HG03135 (cell line): Measurements from ENCODE around the gene TBC1D2B.
A peak's percentile ranks its signal among the peaks of the same experiment; 100 is the strongest.
"Not testable (repeated sequence)": the region's sequence is repeated elsewhere in the genome, so short reads cannot be mapped to it uniquely, and the experiment has no call there.

ENCODE experiments used
- ATAC-seq: cut with Tn5 transposase; IDR thresholded peaks from one replicate; pipeline ENCODE4 v1.9.1; 2021; ENCODE audit warnings: mild to moderate bottlenecking, moderate library complexity; ENCODE audit not compliant: unreplicated experiment

TBC1D2B gene

DNA sequence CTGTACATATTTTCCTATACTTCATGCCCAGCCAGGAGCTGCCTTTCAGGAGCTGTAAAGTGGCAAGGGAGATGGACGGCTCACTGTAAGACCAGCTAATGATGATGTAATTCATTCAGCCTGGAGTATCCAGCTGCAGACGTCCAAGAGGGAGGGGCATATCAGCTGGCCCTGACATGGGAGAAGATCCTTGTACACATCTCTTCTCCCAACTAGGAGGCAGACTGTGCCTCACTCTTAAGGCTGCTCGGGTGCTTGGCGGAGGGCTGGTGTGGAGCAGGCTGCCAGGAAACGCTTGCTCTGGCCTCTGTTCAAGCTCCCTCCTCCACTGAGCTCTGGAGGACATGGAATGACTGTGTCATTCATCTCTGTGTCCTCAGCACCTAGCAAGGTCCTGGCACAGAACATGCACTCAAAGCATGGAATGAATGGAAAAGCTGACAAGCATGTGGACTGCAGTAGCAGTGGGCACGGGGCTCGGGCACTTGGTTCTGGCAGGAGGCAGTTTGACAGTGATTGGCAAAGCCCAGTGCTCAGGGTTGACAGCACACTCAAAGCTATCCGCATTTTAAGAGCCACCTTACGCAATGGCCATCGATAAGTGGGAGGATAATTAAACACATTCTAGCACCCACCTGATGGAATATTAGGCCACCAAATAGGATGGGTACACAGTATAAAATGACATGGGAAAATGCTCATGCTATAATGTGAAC lies 72.4 kb downstream of the TBC1D2B start:
- no peak for ATAC-seq

DNA sequence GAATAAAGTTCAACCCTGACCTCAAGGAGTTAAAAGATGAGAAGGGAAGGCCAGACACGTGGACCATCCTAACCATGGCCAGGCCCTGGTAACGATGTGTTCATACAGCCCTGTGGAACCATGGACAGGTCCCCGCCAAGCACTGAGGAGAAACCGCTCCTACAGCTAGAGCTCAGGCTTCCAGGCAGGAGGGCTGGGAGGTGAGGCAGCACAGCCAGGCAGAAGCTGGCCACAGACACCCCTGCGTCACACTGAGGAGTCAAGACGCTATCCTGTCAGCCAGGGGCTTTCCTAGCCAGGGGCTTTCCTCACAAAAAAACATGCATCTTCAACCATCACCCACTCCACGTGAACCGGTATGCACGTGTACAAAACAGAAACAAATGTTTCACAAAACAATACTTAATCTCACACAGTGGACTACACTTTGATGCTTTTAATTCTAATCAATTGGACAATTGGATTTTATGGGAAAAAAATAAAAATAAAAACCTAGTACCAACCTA lies 73.2 kb downstream of the TBC1D2B start:
- peak; percentile 49 for ATAC-seq

DNA sequence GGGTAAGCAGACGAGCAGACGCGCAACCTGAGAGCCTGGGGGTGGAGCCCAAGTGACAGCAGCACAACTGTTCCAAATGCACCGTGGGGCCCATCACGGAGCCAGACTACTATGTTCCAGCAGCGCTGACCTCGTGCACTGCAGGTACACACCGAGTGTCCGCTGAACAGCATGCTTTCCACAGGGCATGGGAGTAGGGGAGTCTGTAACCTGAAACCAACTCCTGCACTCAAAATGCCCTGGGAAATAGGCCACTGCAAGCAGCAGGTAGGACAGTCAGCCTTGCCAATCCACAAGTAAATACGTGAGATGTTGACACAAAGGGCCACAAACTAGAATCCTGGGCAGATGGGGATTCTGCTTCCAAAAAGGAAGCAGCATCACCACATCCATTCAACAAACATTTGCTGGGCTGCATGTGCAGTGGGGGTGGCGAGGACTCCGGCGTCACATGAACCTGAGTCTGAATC lies 73.9 kb downstream of the TBC1D2B start:
- ATAC-seq = no peak

DNA sequence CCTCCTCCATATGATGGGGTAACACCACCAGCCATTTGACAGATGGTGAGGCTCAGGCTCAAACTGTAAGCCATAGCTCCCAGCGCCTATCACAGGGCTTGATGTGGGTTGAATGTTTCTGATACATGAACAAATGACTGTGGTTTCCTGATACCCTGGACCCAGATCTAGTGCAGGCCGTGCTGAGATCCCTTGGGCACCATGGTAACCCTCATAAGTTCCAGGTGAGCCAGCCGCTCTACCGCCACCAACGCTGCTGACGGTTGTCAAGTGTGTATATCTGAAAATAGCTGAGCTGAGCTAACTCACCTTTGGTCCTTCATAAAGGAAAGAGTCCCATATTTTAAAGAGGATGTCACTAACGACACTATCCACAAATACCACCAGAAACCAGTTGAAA lies 74.5 kb downstream of the TBC1D2B start:
- no peak for ATAC-seq

DNA sequence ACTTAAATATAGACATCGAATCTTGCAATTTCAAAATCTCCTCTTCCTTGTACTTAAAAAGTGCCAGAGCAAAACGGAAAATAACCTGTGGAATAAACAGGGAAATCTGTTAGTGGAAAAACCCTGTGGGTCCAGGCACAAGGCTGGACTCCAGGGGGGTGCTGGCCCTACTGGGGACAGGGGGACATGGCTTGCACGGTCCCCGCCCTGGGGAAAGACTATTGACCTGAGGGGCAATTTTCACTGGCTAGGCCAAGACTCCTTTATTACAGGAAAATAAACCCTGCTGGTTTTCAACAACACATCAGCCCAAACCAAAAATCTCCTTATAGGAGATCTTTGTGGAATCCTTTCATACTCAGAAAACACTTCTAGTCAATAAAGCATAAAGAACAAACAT lies 75.9 kb downstream of the TBC1D2B start:
- no peak for ATAC-seq

DNA sequence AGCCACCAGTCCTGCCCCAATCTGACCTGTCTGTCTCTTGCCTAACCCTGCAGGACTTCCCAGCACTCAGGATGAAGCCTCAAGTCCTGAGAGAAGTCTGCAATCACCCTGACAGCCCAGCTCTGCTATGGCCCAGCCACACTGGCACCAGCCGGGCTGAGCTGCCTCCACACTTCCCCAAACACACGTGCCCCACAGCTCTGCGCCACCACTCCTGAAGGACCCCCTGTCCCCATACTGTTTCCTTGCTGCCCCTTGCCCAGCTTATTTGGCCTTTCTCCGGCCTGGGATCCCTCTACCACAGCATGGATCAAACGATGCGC lies 76.6 kb downstream of the TBC1D2B start:
- ATAC-seq = no peak

DNA sequence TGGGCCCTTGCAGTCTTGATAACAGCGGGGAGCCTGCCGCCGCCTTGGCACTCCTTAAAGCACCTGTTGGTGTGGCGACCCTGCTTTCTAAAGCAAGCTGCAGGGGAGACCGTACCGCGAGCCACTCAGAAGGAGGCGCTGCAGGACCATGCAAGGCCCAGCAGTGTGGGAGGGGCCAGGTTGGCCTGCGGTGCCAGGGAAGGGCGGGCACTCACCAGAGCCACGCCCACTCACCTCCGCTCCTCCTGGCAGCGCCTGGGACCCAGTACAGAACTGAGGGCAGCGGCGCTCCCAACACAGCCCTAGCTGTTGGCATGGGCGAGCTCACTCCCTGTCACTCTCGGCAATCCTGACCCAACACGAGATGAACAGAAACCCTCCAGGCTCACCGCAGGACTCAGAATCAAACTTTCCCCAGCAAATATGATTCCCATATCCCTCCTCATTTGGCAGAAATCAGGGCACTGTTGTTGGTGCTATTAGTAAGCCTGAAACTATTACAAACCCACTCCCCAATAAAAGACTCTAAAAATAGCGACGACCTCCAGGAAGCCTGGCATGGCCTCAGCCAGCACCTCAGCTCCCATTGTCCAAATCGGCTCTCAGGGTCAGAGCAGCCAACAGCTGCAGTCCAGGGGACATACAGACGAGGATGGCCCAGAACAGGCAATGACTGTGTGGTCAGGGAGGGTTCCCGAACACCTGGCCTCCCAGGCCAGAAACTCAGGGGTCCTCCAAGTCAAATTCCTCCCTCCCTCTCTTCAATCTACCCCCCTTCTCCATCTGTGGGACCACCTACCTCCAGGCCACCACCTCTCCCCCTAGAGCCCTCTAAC lies 77.2 kb downstream of the TBC1D2B start:
- no peak for ATAC-seq

DNA sequence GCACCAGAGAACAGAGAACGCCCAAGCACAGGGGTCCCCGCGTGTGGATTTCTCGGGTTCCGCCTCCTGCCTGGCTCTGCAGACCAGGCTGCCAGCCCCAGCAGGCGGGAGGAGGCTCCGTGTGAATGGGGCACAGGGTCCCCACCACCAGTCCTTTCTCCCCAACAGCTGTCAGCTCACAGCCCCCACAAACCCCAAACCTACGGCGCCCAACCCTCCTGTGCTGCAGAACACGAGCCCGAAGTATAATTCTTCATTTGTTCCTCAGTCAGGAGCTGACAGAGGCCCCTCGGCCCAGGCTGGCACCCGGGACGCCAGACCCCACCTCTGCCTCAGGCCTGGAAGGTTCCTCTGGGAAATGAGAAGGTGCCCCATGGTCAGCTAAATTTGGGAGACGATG lies 78.0 kb downstream of the TBC1D2B start:
- ATAC-seq = no peak

DNA sequence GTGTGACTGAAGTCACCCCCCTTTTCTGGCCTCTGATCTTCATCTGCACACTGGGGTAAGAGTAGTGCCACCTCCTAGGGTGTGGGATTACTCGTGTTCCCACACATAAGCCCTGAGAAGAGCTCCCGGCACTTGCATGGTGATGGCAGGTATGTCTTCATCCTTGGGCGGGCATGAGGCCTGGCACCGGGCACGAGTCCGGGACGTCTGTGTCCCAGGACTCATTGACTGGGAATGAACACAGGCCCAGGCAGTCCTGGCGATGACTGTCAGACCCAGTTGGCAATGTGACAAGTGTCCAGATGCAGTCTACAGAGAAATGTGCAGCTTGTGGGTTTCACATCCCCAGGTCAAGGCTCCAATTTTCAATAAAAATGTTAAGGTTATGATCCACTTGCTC lies 78.9 kb downstream of the TBC1D2B start:
- no peak for ATAC-seq

DNA sequence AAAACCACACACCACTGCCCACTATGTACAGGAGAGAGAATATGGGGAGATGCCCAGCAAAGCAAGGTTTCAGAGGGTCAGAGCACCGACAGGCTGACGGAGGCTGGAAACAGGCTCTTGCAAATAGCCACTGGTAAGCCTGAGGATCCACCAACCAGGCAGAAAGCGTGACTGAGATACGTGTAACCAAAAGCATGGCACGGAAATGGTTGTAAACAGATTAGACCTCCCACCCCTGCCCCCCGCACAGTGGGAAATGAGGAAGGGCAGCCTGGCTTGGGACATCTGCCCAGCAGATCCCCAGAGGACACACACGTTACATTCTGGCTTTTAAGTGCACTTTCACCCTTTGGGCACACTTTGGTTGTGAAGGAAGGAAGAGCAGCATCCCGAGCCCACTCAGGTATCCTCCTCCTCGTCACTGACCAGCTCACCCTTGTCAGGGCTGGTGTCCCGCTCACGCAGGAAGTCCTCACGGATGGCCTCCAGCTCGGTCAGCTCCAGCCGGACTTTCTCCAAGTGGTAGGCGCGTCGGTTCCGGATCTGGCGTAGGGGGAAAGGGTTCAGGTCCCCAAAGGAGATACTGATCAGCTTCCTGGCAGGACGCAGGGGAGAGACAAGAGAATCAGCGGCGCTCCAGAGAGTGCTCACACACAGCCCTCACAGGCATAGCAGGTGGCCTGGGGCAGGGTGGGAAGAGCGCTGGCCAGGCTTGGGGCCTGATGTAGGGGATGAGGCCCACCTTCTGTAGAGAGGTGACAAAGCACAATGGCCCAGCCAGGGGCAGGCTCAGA lies 79.6 kb downstream of the TBC1D2B start:
- ATAC-seq = not testable (repeated sequence)

DNA sequence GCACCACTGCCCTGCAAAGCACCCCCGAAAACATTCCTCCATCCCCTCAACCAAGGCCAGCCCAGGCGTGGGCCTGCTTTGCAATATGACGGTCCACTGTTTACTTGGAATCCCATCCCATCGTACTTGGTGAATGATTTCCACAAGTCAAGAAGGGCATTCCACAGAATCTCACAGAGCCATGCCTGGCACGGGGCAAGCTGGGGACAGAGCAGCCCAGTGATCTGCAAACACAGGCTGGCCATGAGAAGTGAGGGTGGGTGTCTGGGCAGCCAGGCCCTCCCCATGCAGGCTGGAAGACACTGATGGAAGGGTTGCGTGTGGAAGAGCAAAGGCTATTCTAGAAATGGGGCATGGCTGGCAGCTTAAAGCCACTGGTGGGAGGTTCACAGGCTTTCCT lies 80.3 kb downstream of the TBC1D2B start:
- ATAC-seq = not testable (repeated sequence)

DNA sequence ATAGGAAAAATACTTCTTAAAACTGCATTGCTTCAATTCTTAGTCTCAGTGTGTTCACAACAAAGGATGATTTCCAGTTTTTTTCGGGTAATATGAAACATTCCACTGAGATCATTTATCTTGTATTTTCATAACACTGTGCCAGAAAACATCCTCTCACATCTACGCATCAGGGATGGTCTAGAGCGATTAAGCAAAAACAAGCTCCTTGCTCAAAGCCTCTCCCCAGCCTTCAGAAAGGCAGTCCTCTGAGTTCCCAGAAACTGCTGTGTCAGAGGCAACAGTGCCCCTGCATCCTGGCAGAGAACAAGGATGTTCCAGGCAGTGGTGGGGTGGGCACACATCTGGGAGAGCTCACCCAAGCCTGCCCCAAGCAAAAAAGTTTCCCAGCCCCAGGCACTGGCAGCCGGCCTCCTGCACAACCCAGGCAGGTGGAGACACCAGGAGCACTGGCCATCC lies 80.8 kb downstream of the TBC1D2B start:
- ATAC-seq = not testable (repeated sequence)

DNA sequence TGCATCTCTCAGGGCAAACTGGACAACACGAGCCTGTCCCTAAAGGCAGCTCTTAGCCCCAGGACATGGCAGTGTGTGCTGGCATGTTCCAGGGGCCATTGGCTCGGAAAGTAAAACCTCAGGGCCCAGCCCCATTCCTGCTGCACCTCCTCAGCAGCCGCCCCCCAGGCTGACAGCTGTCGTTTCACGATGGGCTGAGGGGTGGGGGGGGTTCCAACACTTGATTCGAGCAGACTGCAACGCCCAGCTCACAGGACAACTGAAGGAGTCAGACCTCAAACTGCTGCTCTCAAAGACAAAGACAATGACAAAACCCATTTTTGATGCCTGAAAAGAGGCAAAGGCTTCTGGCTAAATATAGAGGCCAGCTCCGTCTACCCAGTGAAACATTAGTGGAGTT lies 81.3 kb downstream of the TBC1D2B start:
- not testable (repeated sequence) for ATAC-seq

DNA sequence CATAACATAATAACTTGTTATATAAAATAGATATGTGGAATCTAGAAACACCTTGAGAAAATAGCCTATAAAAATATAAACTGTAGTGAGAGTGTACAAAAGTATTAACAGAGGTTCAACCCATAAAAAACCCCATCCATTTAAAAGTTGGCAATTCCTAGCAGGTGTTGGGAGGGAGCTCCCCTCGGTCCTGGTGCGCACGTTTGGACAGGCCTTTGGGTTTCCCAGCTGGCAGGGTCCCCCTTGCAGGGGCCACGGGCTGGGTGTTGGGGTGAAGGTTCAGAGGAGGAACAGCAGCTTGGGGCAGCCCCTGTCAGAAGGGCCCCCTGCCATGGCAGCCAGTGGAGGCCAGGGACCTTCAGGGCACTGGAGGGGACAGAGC lies 82.0 kb downstream of the TBC1D2B start:
- ATAC-seq = not testable (repeated sequence)

DNA sequence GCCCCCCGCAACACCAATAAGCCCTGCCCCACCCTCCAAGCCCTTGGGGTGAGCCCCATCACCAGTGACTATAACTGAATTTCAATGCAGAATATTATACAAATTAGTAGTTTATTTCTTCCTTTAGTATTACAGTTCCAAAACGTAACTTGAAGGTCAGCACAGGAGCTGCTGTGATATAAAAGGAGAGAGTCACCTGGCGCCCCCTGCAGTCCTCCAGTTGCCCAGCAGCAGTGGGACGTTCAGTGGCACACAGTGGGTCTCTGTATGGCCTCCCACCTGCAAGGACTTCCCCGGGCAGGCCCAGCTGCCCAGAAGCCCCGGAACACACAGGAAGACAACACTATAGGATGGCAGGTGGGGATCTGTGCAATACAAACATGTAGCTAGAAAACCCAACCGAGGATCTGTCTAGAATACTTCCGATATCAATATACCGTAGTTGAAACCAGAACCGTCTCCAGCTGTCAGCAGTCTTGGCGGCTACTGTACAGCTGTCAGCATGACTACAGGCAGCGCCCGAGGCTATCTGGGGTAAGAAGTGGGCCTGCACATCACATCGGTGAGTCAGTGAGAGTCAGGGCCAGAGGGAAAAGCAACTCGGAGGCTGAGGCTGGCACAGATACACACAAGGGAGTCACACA lies 82.5 kb downstream of the TBC1D2B start:
- ATAC-seq = not testable (repeated sequence)

DNA sequence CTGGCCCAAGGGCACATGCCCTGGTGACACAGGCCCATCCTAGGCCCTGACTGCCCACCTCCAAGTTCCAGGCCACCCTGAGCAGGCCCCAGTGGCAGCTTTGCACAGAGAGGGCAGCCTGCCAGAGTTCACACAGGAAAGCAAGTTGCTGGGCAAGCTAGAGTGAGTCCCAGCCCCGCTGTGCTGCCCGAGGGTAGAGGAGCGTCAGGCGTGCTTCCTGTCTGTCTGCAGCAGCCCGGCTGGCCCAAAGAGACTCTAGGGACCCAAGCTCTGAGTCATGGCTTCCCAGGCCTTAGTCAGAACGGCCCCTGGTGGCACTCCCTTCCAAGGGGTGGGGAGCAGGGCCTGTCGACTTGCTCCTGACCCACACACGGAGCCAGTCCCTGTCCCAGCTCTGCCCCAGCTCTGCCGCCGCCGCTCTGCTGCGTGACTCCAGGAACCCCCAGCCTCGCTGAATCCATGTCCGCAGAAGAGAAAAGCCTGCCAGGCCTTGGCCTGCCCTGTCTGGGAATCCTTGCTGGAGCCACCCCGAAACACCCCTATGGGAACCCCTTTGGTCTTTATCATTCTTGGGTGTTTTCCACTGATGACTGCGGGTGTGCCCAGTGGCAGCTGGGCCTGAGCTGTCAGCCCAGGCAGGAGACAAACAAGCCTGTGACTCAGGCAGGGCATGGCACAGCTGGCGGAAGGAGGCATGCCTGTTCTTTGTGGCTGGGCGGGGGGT lies 83.4 kb downstream of the TBC1D2B start:
- peak; percentile 72 for ATAC-seq

DNA sequence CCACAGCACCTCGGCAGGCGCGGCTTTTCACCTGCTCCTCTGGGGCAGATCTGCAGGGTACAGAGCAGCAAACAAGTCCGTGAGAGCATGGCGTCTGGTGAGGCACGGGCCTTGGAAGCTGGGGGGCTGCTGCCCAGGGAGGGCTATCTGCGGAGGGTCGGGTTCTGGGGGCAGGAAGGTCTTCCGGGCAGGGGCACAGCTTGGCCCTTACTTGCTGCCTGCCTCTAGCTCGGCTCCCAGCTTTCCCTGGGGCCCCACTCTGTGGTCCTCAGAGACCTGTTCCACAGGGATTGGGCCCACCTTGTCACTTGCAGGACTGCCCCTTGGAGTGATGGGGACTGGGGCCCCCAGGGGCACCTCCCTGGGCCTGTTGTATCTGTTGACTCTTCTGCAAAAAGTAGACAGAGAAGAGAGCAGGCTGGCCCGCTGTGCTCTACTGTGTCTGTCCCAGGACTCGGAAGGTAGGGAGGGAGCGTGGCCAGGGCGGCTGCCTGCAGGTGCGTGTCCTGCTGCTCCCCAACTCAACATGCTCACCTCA lies 84.1 kb downstream of the TBC1D2B start:
- ATAC-seq = no peak

DNA sequence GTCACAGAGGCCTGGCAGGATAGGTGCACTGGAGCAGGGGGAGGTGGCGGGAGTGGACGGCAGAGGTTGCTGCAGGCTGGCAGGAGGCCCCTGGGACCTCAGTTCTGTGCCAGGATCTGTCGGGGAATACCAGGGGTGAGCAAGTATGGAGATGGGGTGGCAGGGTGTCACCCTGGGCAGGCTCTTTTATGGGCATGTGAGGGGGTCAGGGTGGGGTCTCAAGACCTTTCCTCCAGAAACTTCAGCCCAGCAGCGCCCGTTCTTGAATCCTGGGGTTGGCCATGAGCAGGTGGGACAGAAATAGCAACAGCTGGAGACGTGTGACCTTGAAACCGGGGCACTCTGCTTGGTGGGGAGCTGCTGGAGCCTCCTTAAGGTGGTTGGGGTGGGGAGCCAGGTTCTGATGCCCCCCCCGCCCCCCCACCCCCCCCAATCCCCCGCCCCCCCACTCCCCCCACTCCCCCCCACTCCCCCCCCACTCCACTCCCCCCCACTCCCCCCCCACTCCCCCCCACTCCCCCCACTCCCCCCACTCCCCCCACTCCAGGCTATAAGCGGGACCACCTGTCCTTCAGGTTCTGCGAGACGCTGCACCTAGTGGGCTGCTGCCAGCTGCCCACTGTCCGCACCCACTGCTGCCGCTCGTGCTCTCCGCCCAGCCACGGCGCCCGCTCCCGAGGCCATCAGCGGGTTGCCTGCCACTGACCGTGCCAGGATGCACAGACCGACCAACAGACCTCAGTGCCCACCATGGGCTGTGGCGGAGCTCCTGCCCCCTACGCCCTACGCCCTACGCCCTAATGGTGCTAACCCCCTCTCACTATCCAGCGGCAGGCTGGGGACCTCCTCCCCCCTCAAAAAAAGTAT lies 84.9 kb downstream of the TBC1D2B start:
- no peak for ATAC-seq

DNA sequence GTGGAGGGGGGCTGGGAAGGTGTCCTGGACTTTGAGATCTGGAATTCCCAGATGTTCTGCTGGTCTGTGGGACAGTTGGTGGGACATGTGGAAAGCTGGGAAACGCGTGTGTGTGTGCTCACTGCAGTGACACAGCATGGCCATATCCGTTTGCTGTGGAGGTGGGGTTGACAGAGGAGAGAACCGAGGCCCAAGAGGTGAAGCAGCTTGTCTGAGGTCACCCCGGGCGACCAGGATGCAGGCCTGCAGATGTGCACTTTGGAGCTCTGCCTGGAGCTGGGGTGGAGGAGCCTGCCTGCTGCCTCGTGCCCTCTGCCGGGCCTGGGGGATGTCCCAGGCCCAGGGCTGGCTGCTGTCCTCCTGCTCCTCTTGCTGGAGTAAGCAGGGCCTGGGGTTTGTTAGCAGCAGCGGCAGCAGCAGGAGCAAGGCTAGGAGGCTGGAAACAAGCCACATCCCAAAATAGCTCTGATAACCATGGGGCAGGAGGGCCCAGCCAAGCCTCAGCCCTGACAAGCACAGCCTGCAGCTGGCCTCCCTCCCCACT lies 85.8 kb downstream of the TBC1D2B start:
- ATAC-seq = not testable (repeated sequence)
